Stimulated activated CD4-positive, alpha-beta T cell treated with anti-CD3 and anti-CD28 coated beads, Interleukin-15, amount 100 ng/mL, for 1 hour (primary cell): ENCODE measurements around the gene CNDP1.
"Not testable (repeated sequence)": the region's sequence is repeated elsewhere in the genome, so short reads cannot be mapped to it uniquely, and the experiment has no call there.

Source experiments
- DNase-seq, 2 donors: peaks; one replicate each; pipeline ENCODE4 v3.0.0-alpha.2; 2020; ENCODE audit warnings: low read depth in 1 of 2, low spot score in 1 of 2

Gene CNDP1

DNA sequence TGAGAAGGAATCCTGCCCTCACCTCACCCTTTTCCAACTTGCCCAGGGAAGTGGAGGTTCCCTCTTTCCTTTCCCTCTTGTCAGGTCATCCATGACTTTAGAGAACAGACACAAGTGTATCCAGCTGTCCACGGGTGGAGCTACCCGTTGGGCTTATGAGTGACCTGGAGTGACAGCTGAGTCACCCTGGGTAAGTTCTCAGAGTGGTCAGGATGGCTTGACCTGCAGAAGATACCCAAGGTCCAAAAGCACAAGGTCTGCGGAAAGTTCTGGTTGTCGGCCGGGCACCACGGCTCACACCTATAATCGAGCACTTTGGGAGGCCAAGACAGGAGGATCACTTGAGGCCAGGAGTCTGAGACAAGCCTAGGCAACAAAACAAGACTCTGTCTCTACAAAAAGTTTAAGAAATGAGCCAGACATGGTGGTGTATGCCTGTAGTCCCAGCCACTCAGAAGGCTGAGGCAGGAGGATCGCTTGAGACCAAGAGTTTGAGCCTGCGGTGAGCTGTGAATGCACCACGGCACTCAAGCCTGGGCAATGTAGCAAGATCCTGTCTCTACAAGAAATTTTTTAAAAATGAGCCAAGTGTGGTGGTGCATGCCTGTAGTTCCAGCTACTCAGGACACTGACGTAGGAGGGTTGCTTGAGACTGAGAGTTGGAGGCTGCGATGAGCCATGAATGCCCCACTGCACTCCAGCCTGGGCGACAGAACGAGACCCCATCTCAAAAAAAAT, 14.0 kb upstream of the CNDP1 start:
- DNase-seq, result no peak

DNA sequence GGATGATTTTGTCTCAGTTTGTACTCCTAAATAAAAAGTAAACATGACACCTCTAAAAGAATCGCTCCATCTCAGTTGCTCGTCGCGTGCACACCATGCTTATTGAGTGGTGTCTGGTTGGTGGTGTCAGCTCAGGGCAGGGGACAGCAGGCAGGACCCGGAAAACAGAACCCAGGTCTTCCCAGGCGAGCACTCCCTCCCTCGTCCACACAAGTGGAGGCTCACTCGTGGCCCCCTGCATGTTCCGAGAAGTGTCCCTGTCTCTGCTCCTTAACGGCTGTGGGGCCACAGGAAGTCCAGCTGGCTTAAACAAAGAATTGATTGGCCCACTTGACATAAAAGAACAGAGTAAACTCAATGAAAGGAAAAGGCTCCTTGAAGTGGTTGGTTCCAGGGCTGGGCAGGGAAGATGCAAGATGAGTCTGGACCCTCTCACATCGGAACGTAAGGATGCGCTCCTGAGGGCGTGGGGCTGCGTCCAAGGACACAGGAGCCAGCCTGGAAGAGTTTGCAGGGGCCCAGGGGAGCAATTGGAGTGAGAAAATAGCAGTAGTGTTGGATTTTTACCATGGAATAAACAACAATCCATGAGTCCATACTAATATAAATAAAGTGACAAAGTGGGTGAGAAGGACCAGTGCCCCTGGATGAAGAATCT, 13.1 kb upstream of the CNDP1 start:
- no peak for DNase-seq

DNA sequence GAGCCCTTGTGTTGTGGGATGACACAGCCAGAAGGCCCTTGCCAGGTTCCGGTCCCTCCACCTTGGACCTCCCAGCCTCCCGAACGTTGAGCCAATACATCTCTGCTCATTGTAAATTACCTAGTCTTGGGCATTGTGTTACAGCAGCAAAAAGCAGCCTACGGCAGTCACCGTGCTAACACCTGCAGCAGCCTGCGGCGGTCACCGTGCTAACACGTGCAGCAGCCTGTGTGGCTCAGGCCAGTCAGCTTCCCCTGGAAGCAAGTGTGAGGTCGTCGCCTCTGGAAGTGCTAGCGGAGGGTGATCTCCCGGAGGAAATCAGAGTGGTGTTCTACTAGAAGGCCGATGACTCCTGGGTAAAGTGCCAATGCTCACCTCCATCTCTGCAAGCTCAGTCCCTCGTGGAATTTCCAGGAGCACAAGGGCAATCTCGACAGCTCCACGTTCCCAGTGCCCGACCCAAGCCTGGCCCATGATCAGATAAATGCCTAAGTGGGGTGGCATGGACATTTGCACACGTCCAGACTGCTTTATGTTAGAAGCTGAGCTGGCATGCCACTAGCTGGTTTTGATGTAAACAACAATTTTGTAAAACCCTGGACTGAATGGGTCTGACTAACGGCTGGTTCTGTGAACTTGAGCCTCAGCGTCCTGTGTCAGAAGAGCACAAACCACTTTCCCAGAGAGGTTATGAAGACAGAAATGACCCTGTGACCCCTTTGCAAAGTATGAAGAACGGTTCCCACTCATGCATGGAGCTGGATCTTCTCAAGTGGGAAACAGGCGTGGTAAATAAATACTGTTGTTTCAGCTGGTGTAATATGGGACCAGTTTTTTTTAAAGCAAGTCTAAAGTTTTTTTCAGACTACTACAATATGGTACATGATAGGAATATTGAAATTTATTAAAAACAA, 11.4 kb upstream of the CNDP1 start:
- no peak for DNase-seq

DNA sequence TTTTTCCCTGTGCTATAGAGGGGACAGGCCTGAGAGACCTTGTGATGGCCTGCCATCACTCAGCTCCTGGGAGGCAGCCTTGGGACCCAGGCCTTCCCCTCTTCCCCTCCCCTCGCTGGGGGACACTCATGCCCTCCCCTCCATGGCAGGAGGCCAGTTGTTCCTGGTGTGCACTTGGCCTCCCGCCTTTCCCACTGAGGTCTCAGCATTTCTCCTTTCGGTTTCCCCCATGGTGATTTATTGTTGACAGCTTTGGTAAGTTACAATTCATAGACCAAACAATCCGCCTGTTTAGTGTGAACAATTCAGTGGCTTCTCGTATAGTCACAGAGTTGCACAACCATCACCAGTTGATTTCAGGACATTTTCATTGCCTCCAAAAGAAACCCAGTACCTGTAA, 10.2 kb upstream of the CNDP1 start:
- DNase-seq, result no peak

DNA sequence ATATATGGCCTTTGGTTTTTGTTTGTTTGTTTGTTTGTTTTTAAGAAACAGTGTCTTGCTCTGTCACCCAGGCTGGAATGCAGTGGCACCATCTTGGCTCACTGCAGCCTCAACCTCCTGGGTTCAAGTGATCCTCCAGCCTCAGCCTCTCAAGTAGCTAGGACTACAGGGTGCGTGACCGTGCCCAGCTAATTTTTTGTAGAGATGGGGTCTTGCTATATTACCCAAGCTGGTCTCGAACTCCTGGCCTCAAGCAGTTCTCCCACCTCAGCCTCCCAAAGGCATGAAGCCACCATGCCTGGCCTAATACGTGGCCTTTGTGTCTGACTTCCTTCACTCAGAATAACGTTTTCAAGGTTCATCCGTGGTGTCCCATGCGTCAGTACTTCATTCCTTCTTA, 9.4 kb upstream of the CNDP1 start:
- DNase-seq, result not testable (repeated sequence)

DNA sequence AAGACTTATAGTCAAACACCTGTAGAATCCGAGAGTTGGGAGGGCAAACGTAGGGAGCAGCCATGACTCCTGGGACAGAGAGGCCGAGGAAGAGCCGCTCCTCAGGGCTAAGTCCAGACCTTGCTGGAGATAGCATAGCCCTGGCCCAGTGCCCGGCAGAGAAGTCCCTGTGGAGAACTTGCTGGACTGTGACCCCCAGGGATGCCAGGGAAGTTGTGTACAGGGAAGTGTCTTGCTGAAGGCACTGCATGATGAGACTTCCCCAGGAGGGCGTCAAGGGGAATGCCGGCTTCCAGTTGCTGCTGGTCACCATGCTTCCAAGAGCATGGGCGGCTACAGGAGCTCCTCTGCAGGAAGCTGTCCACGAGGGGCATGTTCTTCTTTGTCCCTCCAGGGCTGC, 8.6 kb upstream of the CNDP1 start:
- no peak for DNase-seq

DNA sequence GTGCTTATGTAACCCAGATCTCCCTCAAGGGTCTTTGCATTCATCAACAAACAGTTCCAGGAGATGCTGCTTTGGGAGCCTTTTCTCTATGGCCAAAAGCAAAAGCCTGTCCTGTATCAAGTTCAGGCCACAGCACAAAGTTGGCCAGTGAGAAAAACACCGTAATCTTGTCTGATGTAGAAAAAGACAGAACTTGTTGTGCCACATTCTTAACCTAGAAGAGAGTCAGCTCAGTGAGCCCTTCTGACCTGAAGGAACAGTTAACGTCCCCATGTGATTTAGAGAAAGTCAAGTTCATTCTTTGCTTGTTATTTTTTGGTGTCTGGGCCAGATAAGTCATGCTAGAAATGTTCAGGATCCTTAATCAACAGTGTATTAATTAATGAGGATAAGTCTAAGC, 7.8 kb upstream of the CNDP1 start:
- no peak for DNase-seq

DNA sequence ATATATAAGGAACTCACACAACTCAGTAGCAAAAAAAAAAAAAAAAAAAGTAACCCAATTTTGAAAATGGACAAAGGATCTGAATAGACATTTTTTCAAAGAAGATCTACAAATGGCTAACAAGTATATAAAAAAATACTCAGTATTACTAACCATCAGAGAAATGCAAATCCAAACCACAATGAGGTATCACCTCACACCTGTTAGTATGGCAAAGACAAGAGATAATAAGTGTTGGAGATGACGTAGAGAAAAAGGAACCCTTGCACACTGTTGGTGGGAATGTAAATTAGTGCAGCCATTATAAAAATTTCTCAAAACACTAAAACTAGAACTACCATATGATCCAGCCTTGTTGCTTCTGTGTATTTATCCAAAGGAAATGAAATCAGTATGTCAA, 5.8 kb upstream of the CNDP1 start:
- DNase-seq, result no peak

DNA sequence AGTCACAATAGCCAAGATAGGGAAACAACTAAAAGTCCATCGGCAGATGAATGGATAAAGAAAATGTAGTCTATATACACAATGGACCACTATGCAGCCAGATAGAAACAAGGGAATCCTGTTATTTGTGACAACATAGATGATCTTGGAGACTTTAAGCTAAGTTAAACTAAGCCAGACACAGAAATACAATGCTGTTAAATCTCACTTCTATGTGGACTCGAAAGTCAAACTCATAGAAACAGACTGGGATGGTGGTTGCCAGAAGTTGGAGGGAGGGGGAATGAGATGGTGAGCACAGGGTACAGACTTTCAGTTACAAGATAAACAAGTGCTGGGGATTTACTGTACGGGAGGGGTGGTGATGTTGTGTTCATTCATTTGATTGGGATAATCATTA, 5.4 kb upstream of the CNDP1 start:
- DNase-seq, result no peak

DNA sequence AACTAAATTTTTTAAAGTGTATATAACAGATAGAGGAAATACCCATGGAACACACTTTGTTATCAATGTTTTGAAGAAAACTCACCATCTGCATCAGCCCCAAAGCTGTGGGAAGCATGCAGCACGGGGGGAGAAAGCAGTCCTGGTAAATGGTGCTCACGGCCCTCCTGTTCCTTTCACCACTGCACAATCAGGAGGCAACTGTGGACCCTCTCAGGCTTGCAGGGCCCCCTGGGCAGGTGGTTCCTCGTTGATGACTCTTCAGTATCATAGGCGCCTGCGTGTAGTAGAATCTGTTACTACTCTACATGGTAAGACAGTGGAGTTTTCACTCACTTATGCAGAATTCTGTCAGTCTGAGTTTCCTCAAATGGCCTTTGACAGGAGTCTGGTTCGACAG, 4.9 kb upstream of the CNDP1 start:
- DNase-seq, result no peak

DNA sequence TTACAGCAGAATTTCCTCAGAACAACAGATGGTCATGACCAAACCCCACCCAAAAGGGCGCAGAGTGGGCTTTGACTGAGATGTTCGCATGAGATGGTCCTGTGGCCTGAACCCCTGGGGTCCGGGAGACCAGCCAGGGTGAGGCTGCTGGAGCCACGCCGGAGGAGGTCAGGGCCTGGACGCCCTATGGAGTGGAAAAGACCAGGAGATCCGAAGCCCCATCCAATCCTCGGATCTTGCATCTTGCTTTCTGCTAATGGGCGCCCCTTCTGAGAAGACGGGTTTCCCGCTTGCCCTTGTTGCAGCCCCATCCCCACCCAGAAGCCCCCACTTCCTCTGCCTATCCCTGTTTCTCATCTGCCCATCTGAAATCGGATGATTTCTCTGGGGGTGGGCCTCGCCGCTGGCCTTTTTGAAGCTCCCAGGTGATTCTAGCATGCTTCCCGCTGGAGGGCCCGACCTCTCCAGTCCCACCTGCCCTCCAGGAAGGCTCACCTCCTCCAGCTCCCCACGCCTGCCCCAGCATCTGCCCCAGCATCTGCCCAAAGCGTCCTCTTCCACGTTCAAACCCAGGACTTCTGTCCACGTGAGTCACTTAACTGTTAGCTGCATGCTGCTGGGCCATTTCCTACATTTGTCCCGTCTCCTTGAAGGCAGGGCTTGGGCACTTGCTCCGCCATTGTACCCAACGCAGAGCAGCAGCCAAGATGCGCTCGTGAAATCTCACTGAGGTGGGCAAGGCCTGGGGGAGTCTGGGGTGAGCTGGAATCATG, 4.3 kb upstream of the CNDP1 start:
- no peak for DNase-seq

DNA sequence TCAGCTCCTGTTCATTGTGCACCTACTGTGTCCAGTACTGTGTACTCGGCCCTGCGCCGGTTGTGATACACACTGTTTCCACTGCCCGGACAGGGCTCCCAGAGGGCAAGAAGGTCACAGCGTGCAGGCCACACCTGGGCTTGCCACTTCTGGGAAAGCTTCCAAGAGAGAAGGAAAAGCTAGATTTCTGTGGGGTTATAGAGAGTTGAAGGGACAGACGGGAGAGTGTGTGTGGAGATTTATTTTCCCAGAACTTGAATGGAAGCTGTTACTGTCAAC, 3.8 kb upstream of the CNDP1 start:
- no peak for DNase-seq

DNA sequence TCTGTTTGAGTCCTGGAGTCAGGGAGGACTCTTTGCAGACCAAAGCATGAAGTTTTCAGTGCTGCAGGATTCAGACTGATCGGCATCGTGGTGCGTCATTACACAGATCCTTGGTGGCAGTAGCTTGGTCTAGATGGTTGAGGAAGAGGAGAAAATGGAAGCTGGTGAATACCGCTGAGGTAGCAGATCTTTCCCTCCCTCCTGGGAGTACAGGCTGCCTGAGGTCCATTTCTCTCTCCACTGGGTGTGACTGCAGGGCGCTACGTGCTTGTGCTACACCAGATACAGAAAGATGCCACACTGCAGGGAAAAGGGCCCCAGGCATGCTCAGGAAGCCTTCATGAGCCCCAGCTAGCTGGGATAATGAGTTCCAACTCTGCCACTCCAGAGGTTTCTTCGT, 3.3 kb upstream of the CNDP1 start:
- DNase-seq, result no peak

DNA sequence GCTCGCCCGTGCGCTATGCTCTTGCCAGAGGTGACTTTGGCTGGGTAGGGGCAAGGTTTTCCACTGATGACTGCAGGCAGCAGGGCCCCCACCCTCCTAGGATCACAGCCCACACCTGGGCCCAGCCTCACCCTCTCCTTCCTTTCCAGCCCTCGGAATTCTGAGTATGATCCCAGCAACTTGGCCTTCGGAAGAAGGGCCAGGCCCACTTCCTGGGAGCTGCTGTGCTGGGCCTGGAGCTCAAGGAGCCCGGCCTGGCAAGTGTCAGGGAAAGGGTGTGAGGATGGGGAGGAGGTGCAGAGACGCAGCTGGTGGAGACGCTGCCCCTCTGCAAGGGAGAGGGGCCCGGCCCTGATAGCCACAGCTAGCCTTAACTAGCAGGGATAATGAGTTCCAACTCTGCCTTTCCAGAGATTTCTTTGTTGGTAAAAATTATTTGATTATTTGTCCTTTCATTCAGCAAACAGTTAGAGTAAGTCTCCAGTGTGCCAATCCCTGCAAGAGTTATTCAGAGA, 1.7 kb upstream of the CNDP1 start:
- DNase-seq, result no peak

DNA sequence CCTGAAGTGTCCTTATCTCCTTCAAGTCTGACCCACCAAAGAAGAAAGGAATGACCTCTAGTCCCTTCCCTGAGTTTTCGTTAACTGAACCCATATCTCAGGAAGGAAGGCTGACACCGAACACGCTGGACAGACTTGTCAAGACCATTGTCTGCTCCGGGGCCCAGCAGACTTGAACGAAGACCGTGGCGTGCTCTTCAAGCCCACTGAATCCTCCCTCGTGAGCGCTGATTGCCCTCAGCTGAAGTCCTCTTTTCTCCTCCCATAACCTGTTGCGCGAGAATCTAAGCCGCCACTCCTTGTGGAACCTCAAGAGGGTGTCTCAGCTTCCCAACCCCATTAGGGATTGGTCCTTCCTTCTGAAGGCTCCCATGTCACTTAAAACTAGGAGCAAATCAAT, 634 bp upstream of the CNDP1 start:
- no peak for DNase-seq

DNA sequence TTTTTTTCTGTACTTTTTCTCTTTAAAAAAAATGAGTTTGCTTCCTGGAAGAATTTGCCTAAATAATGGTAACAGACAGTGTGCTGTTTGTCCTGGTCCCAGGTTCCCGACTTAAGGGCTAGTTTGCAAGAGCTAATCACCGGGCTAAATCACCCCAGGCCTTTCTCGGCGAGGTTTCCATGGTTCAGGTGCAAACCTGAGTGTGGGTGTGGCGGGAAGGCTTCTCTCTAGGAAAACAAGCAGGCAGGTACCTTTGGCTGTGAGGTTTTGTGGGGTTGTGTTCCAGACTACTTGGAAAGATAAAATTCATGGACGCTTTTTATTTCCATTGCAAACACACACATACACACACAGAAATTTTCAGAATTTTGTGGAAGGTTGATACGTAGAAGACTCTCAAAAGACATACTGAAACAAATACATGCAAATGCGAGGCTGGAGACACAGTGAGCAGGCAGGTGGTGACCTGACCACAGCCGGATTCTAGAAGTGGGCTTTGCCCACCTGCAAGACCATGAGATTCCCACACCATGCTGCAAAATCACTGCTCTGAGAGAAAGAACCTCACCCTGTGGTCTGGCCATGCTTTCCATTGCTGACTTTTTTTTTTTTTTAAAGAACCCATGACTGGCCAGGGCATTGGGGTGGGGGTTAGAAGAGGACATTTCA, 815 bp downstream of the CNDP1 start:
- DNase-seq, result no peak

DNA sequence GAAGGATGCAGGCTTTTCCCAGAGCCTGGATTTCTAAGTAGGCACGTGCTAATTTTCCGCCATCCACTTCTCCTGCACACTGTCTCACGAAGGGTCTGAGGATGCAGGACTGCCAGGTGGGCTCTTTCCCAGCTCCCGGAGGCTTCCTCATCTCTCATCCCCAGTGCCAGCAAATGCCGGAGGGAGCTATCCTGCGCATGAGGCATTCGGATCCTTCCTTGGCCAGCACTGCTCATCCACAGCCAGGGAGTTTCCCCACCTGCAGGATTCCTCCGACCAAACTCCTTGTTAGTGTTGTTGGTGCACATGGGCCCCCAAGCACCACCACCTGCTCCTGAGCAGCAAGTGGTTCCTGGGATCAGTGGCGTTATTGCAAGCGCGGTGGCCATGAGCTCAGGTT, 5.0 kb downstream of the CNDP1 start:
- no peak for DNase-seq

DNA sequence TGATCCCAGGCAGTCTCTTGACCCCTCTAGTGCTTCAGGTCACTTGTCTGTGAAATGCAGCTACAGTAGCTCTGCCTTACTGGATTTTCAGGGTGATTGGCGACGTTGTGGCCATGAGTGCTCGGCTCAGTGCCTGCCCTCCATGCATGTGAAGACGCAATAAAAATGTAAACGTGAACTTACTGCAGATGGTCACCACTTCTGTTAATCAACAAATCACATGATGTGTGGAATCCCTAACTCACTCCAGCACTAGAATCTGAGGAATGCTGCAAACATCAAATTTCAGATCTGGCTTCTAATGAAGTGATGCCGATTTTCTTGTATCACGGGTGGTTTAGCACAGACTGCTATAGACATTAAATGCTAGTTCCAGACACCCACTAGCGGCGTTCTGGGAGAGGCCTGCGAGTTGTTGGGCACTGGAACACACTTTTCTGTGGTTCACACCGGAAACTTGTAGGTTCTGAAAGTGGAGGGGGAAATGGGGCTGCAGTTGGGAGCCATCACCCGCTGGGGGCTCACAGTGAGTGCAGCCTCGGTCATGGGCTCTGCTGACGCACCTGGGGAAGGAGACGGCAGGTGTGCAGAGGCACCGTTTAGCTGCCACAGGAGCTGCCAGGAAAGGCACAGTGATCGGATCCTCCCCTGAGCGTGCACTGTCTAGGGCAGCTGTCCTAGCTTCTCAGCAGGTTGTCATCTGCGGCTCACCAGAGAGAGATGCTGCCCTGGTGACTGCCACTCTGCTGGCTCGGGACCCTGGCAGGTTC, 6.5 kb downstream of the CNDP1 start:
- no peak for DNase-seq

DNA sequence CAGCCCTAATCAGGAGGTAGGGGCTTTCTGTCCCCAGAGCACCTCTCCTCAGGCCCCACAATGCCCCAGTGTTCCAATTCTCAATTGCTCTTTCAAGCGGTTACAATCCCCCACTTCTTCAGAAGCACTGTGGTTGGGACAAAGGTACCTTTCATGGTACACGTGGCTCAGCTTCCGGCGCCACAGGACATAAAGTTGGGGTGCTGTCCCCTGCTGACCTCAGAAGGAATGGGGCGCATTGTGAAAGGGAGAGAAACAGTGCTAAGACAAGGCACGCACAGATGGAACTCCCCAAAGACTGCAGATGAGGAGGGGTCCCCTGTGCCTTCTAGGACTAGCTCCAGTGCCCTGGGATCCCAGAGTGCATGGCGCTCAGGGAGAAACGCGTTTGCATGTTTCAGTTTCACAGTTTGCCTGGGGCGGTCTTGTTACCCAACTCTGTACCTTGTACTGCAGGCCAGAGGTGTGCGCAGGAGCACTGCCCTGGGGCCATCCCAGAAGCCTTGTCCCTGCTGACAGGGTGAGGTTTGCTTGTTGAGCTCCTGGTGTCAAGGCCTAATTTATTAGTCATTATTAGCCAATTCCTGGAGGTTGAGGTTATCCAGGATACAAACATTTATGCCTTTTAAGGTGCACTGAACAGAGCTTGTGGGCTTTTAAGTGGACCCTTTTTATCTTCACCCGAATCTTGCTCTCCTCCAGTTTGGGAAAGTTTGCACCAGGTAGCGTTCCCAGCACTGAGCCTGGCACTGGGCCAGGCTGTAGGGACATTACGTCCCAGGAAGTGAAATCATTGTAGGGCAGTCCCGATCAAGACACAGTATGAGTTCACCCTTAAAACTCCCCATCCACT, 7.6 kb downstream of the CNDP1 start:
- no peak for DNase-seq
